Fibroblast of pulmonary artery (primary cell): ENCODE data around the gene UBL4A.

Experiments
- DNase-seq: peaks from one replicate; pipeline ENCODE4 v3.0.0-alpha.2; 2010; ENCODE audit warnings: low read depth
- H3K4me3 ChIP-seq: replicated peaks from 2 replicates; pipeline ENCODE4 v1.5.1; 2011; ENCODE audit warnings: low read depth, mild to moderate bottlenecking, control low read depth, low read length, moderate library complexity
- TF ChIP-seq, protein P1 (sequence below): IDR thresholded peaks from 2 replicates; pipeline ENCODE4 v1.5.1; 2011; ENCODE audit warnings: mild to moderate bottlenecking, control low read depth, low read length, inconsistent platforms; ENCODE audit errors: missing control alignments

The UBL4A gene

DNA sequence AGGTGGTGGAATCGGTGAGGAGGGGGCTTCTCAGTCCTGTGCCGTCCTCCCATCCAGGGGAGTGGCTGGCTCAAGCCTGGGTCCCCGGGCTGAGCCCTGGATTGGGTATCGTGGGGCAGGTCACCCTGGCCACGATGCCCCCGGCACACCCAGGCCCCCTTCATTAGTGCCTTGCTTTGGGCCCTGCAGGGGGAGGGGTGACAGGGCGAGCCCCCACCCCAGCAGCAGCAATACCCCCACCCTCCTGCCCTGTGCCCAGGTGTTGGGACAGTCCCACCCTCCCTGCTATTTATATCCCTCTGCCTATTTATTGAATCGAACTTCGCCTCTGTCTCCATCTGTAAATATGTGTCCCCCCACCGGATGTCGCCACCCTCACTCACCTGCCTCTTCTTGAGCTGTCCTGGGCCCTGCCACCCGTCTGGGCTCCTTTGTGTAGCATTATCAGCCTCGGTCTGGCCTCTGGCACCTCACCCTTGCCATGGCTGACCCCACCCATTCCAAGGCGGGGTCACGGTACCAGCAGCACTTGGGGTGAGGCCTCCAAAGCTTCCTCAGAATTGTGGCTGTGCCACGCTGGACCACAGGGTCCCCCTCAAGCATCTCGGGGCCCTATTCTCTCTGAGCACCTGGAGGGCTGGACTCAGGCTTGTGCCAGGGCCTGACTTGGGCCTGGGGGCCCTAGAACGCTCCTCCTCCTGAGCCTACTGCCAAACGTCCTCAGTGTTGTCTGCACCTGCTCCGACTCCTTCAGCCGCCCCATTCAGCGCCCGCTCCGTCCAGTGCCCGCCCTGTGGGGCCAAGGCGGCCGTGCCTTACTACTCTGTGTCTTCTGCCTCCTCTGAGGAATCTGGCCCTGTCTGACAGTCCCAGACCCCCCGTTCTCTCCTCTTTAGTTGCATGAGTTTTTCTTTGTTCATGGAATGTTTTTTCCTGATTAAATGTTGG lies 13.5 kb downstream of the UBL4A start:
- TF ChIP-seq, protein P1, sequence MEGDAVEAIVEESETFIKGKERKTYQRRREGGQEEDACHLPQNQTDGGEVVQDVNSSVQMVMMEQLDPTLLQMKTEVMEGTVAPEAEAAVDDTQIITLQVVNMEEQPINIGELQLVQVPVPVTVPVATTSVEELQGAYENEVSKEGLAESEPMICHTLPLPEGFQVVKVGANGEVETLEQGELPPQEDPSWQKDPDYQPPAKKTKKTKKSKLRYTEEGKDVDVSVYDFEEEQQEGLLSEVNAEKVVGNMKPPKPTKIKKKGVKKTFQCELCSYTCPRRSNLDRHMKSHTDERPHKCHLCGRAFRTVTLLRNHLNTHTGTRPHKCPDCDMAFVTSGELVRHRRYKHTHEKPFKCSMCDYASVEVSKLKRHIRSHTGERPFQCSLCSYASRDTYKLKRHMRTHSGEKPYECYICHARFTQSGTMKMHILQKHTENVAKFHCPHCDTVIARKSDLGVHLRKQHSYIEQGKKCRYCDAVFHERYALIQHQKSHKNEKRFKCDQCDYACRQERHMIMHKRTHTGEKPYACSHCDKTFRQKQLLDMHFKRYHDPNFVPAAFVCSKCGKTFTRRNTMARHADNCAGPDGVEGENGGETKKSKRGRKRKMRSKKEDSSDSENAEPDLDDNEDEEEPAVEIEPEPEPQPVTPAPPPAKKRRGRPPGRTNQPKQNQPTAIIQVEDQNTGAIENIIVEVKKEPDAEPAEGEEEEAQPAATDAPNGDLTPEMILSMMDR = no peak
- no peak for DNase-seq
- H3K4me3 ChIP-seq = no peak overlapping the region

DNA sequence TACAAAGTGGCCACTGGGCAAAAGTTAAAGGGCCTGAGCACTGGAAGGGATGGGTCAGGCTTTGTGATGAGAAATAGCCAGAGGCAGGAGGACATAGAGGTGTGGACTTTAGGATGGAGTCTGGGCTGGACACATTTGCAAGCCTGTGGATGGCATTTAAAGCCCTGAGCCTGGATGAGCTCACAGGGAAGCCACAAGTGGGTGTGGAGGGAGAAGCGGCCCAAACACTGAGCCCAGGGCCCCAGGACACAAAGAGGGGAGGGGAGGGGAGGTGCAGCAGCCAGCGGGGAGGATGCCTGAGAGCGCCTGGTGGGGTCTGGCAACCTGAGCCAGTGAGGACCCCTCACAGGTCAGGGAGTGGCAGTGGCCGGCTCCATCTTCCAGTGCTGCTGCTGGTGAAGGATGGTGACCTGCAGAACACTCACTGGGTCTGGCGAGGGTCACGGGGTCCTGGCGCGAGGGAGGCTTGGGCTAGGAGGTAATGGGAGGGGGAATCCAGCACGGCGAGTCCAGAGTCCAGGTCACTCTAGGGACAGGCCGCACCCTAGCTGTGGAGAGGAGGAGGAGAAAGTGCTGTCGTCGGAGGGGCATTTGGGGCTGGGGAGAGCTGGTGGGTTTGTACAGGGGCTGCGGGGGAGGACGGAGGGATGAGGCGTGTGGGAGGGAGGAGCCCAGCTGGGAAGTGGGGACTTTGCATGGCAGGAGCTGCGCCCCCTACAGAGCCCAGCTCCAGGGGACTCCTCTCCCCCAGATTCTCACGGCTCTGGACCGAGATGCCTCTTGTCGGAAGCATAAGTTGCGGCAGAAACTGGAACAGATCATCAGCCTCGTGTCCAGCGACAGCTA lies 14.4 kb downstream of the UBL4A start:
- TF ChIP-seq, protein P1 = no peak
- no peak overlapping the region for H3K4me3 ChIP-seq
- no peak for DNase-seq

DNA sequence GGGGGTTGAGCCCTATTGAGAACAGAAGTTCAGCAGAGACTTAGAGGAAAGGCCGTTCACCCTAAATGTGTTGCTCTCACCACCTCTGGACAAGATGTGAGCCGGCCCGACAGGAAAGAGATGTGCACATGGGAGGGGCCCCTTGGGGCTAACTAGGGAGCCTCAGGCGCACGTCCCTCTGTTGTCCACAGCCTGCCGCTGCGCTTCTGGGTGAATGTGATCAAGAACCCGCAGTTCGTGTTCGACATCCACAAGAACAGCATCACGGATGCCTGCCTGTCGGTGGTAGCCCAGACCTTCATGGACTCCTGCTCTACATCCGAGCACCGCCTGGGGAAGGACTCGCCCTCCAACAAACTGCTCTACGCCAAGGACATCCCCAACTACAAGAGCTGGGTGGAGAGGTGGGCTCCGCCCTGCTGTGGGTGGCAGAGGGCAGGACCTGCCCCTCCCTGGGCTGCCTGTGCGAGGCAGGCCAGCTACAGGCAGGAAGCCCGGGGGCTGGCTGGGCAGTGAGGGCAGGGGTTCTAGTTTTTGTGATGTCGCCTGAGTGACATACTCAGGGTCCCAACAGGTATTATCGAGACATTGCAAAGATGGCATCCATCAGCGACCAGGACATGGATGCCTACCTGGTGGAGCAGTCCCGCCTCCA lies 15.4 kb downstream of the UBL4A start:
- DNase-seq = no peak
- H3K4me3 ChIP-seq = no peak overlapping the region
- TF ChIP-seq, protein P1 = no peak

DNA sequence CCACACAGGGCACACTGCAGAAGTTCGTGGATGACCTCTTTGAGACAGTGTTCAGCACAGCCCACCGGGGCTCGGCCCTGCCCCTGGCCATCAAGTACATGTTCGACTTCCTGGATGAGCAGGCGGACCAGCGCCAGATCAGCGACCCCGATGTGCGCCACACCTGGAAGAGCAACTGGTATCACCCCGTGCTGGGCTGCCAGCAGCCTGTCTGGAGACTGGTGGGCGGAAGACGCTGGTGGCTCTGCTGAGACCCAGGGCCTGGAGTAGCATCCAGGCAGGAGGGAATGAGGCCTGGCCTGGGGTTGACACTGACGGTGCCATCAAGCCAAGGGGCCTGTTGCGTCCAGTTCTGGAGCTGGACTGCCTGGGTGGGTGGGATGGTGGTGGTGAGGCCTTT lies 16.0 kb downstream of the UBL4A start:
- no peak for DNase-seq

DNA sequence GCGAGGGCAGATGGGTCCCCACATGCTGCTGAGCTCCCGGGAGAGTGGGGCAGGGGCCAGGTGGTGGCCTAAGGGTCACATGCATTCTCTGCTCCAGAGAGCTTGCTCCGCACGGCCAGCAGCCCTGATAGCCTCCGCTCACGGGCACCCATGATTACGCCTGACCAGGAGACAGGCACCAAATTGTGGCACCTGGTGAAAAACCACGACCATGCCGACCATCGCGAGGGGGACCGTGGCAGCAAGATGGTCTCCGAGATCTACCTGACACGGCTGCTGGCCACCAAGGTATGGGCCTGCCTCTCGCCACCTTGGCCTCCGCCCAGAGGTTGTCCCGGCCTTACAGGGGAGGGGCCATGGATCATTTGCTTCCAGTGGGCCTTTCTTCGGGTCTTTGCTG lies 16.5 kb downstream of the UBL4A start:
- no peak for DNase-seq
- TF ChIP-seq, protein P1 = no peak
- no peak overlapping the region for H3K4me3 ChIP-seq

More for the DNA sequence above, 16.0 kb downstream of the UBL4A start:
- H3K4me3 ChIP-seq = no peak overlapping the region
- TF ChIP-seq, protein P1 = no peak

DNA sequence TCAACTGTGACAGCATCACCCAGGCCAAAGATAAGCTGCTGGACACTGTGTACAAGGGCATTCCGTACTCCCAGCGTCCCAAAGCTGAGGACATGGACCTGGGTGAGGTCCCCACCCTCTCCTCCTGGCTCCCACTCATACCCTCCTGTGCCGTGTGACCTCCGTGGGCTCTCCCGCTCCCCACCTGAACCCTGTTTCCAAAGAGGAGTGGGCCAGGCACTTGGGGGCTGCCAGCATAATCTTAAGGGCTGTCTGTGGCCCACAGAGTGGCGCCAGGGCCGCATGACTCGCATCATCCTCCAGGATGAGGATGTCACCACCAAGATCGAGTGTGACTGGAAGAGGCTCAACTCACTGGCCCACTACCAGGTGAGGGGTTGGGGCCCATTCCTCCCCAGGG lies 17.3 kb downstream of the UBL4A start:
- TF ChIP-seq, protein P1 = no peak
- H3K4me3 ChIP-seq = no peak overlapping the region
- no peak for DNase-seq
